ENCODE data around the gene SLC38A4. TPM values are rescaled to one million over a fixed set of nuclear protein-coding genes. Genes with fewer than 3 reads are reported as not detected.

Gene SLC38A4
- total RNA-seq, 3 donors from 2014 or later, result 0.15 to 0.33 TPM; not detected in 1

DNA sequence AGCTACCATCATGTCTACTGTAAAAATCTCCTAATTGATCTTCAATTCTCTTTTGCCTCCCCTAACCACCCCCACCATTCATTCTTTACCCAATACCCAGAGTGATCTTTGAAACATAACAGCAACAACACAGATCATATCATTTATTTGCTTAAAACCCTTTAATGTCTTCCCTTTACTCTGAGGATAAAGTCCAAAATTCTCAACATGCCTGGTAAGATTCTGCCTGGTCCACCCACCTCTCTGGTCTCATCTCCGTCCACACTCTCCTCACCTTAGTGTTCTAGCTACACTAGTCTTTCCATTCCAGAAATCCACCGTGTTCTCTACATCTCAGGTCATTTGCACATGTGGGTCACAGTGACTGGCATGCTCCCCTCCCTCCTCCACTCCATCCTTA, 27.7 kb downstream of the SLC38A4 start:
- TF ChIP-seq POLR2AphosphoS5 (IDR thresholded peaks at IDR 0.05), result no peak
- TF ChIP-seq, protein P1, sequence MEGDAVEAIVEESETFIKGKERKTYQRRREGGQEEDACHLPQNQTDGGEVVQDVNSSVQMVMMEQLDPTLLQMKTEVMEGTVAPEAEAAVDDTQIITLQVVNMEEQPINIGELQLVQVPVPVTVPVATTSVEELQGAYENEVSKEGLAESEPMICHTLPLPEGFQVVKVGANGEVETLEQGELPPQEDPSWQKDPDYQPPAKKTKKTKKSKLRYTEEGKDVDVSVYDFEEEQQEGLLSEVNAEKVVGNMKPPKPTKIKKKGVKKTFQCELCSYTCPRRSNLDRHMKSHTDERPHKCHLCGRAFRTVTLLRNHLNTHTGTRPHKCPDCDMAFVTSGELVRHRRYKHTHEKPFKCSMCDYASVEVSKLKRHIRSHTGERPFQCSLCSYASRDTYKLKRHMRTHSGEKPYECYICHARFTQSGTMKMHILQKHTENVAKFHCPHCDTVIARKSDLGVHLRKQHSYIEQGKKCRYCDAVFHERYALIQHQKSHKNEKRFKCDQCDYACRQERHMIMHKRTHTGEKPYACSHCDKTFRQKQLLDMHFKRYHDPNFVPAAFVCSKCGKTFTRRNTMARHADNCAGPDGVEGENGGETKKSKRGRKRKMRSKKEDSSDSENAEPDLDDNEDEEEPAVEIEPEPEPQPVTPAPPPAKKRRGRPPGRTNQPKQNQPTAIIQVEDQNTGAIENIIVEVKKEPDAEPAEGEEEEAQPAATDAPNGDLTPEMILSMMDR (IDR thresholded peaks at IDR 0.05), result no peak
- Histone ChIP-seq H3K27ac (no peak overlapping the region), H3K4me1 (no peaks in the 10 kb centered on the region), H3K9me3 (no peaks in the 10 kb centered on the region), H3K27me3 (no peaks in the 10 kb centered on the region), H3K4me3 (no peak overlapping the region), H3K36me3 (no peaks in the 10 kb centered on the region)
- intact Hi-C loops (cut with DNase I; ENCODE audit: low total_unique reads), result no loop called here
- DNase-seq (ENCODE audit: low spot score in 2 of 2), result no peak

DNA sequence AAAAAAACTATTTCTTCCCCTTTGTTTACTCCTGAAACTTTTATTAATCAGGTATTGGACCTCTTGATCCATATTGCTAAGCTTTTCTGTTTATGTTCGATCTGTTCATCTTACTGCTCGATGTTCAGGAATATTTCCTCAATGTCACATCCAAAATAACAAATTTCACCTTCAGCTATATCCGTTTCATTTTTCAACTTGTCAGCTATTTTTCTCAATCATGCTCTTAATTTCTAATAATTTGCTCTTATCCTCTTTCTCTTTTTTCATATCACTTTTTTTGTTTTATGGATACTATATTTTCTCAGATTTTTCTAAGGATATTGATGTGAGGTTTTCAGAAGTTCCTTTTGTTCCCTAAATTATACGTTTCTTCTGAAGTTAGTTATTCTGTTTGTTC, 29.8 kb downstream of the SLC38A4 start:
- no peaks in the 10 kb centered on the region for H3K36me3 ChIP-seq

DNA sequence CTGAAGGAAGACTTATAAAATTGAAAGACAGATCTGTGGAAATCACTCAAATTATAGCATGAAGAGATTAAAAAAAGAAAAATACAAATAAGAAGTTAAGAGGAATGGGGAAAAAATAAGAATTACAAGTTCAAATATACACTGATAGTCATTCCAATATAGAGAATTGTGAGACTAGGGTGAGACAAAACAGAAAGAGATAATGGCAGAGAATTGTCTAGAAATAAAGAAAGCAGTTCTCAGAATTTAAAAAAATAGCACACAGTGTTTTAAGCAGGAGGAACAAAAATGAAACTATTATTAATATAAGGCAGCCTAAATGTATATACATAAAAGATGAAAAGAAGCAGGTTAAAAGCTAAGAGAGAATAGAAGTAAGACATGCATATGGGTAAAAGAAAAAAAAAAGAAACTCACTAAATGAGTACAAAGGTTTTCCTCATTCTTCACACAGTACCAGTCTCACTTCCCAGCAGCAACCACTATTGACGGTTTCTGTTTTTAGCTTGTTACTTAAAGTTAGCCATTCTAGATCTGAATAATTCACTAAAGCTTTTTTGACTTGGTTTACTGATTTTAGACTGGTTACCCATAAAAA, 31.1 kb downstream of the SLC38A4 start:
- Histone ChIP-seq H3K4me1 (no peaks in the 10 kb centered on the region), H3K27me3 (no peaks in the 10 kb centered on the region), H3K36me3 (no peaks in the 10 kb centered on the region), H3K4me3 (no peak overlapping the region), H3K9me3 (no peaks in the 10 kb centered on the region), H3K27ac (no peak overlapping the region)
- TF ChIP-seq POLR2AphosphoS5 (IDR thresholded peaks at IDR 0.05) (no peak), POLR2A (IDR thresholded peaks at IDR 0.05) (no peak)
- TF ChIP-seq, protein P1 (IDR thresholded peaks at IDR 0.05), result no peak
- intact Hi-C loops (cut with DNase I; ENCODE audit: low total_unique reads), result no loop called here
- no peak for DNase-seq (ENCODE audit: low spot score in 2 of 2)

More for the DNA sequence above, 29.8 kb downstream of the SLC38A4 start:
- H3K4me1 ChIP-seq, result no peaks in the 10 kb centered on the region
- no peak for DNase-seq (ENCODE audit: low spot score in 2 of 2)
- intact Hi-C loops (cut with DNase I; ENCODE audit: low total_unique reads), result no loop called here
- TF ChIP-seq POLR2A (IDR thresholded peaks at IDR 0.05), result no peak
- no peak for TF ChIP-seq POLR2AphosphoS5 (IDR thresholded peaks at IDR 0.05)
- TF ChIP-seq, protein P1 (IDR thresholded peaks at IDR 0.05), result no peak
- H3K27me3 ChIP-seq, result no peaks in the 10 kb centered on the region
- H3K9me3 ChIP-seq, result no peaks in the 10 kb centered on the region
- H3K27ac ChIP-seq, result no peak overlapping the region
- no peak overlapping the region for H3K4me3 ChIP-seq

DNA sequence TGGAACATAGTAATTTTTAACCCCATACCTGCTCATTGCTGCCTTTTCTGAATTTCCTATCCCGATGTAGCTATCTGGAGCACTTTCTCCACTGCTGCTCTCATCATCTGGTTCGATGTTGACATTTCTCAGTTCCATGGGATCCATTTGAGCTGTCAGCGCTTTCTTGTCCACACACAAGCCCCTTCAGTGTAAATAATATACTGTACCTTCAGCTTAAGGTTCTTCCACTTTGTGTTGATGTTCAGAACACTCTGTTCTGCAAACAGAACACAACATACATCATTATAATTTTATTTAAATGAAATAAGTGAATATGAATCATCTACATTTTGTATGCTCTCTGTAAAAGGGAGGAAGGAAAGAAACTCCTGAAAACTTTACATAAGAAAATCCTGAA, 32.9 kb downstream of the SLC38A4 start:
- intact Hi-C loops (cut with DNase I; ENCODE audit: low total_unique reads), result no loop called here
- H3K4me3 ChIP-seq, result no peak overlapping the region
- H3K36me3 ChIP-seq, result no peaks in the 10 kb centered on the region
- no peak overlapping the region for H3K27ac ChIP-seq
- H3K27me3 ChIP-seq, result no peaks in the 10 kb centered on the region
- no peaks in the 10 kb centered on the region for H3K4me1 ChIP-seq
- no peak for DNase-seq (ENCODE audit: low spot score in 2 of 2)
- no peaks in the 10 kb centered on the region for H3K9me3 ChIP-seq
- no peak for TF ChIP-seq POLR2A (IDR thresholded peaks at IDR 0.05)
- TF ChIP-seq POLR2AphosphoS5 (IDR thresholded peaks at IDR 0.05), result no peak
- TF ChIP-seq, protein P1 (IDR thresholded peaks at IDR 0.05), result no peak

DNA sequence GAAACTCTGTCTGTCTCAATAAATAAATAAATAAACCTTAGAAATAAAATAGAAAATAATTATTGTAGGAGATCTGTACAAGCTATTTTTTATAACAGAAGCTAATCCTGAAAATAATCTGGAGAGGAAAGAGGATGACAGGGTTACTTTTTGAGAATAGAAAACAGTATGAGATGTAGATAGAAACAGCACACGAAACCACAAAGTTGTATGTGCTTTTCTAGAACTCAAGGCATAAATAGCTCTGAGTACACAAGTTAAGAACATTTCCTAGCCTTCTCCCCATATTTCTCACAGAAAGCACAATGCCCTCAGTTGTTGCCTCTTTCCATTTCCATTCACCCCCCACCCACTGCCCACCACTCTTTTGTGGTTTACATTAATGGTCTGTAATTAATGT, 35.7 kb downstream of the SLC38A4 start:
- no peak overlapping the region for H3K27ac ChIP-seq
- H3K4me3 ChIP-seq, result no peak overlapping the region
- no peaks in the 10 kb centered on the region for H3K9me3 ChIP-seq
- intact Hi-C loops (cut with DNase I; ENCODE audit: low total_unique reads), result no loop called here
- no peaks in the 10 kb centered on the region for H3K4me1 ChIP-seq
- no peak for TF ChIP-seq POLR2A (IDR thresholded peaks at IDR 0.05)
- no peak for TF ChIP-seq POLR2AphosphoS5 (IDR thresholded peaks at IDR 0.05)
- TF ChIP-seq, protein P1 (IDR thresholded peaks at IDR 0.05), result no peak
- H3K27me3 ChIP-seq, result no peaks in the 10 kb centered on the region
- no peaks in the 10 kb centered on the region for H3K36me3 ChIP-seq
- no peak for DNase-seq (ENCODE audit: low spot score in 2 of 2)

All from breast epithelium (tissue), 4 donors.